CD14-positive monocyte (primary cell): Measurements from ENCODE around the gene CHST7. TPM values are rescaled to one million over a fixed set of nuclear protein-coding genes. Genes with fewer than 3 reads are reported as not detected.
"Not testable (repeated sequence)": the region's sequence is repeated elsewhere in the genome, so short reads cannot be mapped to it uniquely, and the experiment has no call there.

Experiments
- DNase-seq, 3 donors: peaks; one replicate each; pipeline ENCODE4 v3.0.0-alpha.2; 2011 to 2022
- H2AFZ ChIP-seq: 2 replicates; pipeline ENCODE4 v1.6.0; 2012; ENCODE audit warnings: mild to moderate bottlenecking, low read depth, low read length, inconsistent platforms; ENCODE audit not compliant: insufficient read depth, poor library complexity, severe bottlenecking
- H3K27ac ChIP-seq, 2 donors: 1 replicate in 1 of 2; 2 replicates in 1 of 2; pipeline ENCODE4 v1.5.1; 2012 to 2013; ENCODE audit warnings: low read length in 2 of 2, control low read depth in 1 of 2, inconsistent platforms in 1 of 2, low read depth in 1 of 2, mild to moderate bottlenecking in 1 of 2
- H3K27me3 ChIP-seq, 2 donors: one replicate each; pipeline versions ENCODE4 v1.6.0 to v1.6.1; 2011 to 2013; ENCODE audit warnings: low read length in 2 of 2; ENCODE audit not compliant: control insufficient read depth in 2 of 2, insufficient read depth in 2 of 2
- H3K36me3 ChIP-seq, 2 donors: replicated peaks in 1 of 2; 1 replicate in 1 of 2; 2 replicates in 1 of 2; pipeline versions ENCODE4 v1.5.1 to v1.6.1; 2012 to 2013; ENCODE audit warnings: low read length in 2 of 2, control low read depth in 1 of 2, inconsistent platforms in 1 of 2, mild to moderate bottlenecking in 1 of 2; ENCODE audit not compliant: insufficient read depth in 2 of 2, control insufficient read depth in 1 of 2
- H3K4me1 ChIP-seq, 2 donors: 1 replicate in 1 of 2; 2 replicates in 1 of 2; pipeline versions ENCODE4 v1.5.1 to v1.6.1; 2012 to 2013; ENCODE audit warnings: low read length in 2 of 2, control low read depth in 1 of 2, inconsistent platforms in 1 of 2, mild to moderate bottlenecking in 1 of 2, moderate library complexity in 1 of 2; ENCODE audit not compliant: insufficient read depth in 2 of 2, control insufficient read depth in 1 of 2
- H3K4me2 ChIP-seq: replicated peaks from 2 replicates; pipeline ENCODE3; 2012; ENCODE audit warnings: low read length, moderate library complexity, mild to moderate bottlenecking; ENCODE audit not compliant: poor library complexity, severe bottlenecking; ENCODE audit errors: extremely low read depth
- H3K4me3 ChIP-seq, 3 experiments: fragments of 200-600 bp in 1 of 3; sonication (generic) in 1 of 3; replicated peaks in 1 of 3; 1 replicate in 2 of 3; 2 replicates in 1 of 3; pipeline ENCODE4 v1.5.1; 2011 to 2013; ENCODE audit warnings: low read length in 3 of 3, mild to moderate bottlenecking in 3 of 3, control low read depth in 2 of 3, low read depth in 2 of 3, inconsistent platforms in 1 of 3, moderate library complexity in 1 of 3
- H3K79me2 ChIP-seq: 2 replicates; pipeline ENCODE4 v1.6.0; 2012; ENCODE audit warnings: mild to moderate bottlenecking, control low read depth, inconsistent platforms, low read length, moderate library complexity; ENCODE audit not compliant: insufficient read depth
- H3K9ac ChIP-seq: 2 replicates; pipeline ENCODE4 v1.6.0; 2017; ENCODE audit warnings: low read length, mild to moderate bottlenecking; ENCODE audit not compliant: insufficient read depth, poor library complexity, severe bottlenecking
- H3K9me3 ChIP-seq, 2 donors: replicated peaks in 1 of 2; 1 replicate in 1 of 2; 2 replicates in 1 of 2; pipeline versions ENCODE4 v1.5.1 to v1.6.1; 2012 to 2013; ENCODE audit warnings: low read length in 2 of 2, control low read depth in 1 of 2; ENCODE audit not compliant: control insufficient read depth in 1 of 2, insufficient read depth in 1 of 2
- H4K20me1 ChIP-seq: 2 replicates; pipeline ENCODE4 v1.6.0; 2012; ENCODE audit warnings: mild to moderate bottlenecking, low read length, control low read depth, moderate library complexity; ENCODE audit not compliant: insufficient read depth
- H3K27ac Mint-ChIP-seq, 7 donors: one replicate each; pipeline ENCODE4 v1.8.0; 2020; ENCODE audit warnings: mild to moderate bottlenecking in 7 of 7, mixed read lengths in 7 of 7, moderate library complexity in 6 of 7, inconsistent platforms in 2 of 7
- H3K27me3 Mint-ChIP-seq, 3 donors: one replicate each; pipeline ENCODE4 v1.8.0; 2021 to 2022; ENCODE audit warnings: low read depth in 3 of 3, mild to moderate bottlenecking in 3 of 3, mixed read lengths in 3 of 3, moderate library complexity in 3 of 3, inconsistent platforms in 1 of 3
- H3K36me3 Mint-ChIP-seq, 2 donors: one replicate each; pipeline ENCODE4 v1.8.0; 2020; ENCODE audit warnings: mixed read lengths in 2 of 2, inconsistent platforms in 1 of 2, mild to moderate bottlenecking in 1 of 2
- H3K4me1 Mint-ChIP-seq: one replicate; pipeline ENCODE4 v1.8.0; 2020; ENCODE audit warnings: mild to moderate bottlenecking, mixed read lengths
- H3K4me3 Mint-ChIP-seq, 2 donors: one replicate each; pipeline ENCODE4 v1.8.0; 2020; ENCODE audit warnings: mild to moderate bottlenecking in 2 of 2, mixed read lengths in 2 of 2, moderate library complexity in 1 of 2
- H3K9me3 Mint-ChIP-seq, 7 donors: one replicate each; pipeline ENCODE4 v1.8.0; 2020 to 2022; ENCODE audit warnings: mixed read lengths in 7 of 7, mild to moderate bottlenecking in 6 of 7, moderate library complexity in 6 of 7, inconsistent platforms in 2 of 7
- CTCF ChIP-seq: fragments of 200-600 bp; IDR thresholded peaks from one replicate; pipeline ENCODE4 v1.8.0; 2022; ENCODE audit warnings: antibody characterized with exemption, mild to moderate bottlenecking
- WGBS: methylation state at CpG from one replicate; pipeline ENCODE4 v1.1.5; 2013; ENCODE audit warnings: missing lambda C conversion rate; ENCODE audit not compliant: insufficient coverage; 5-methylcytosine and 5-hydroxymethylcytosine counted together
- intact Hi-C, 2 donors: fragments of 100-400 bp; cut with micrococcal nuclease; formaldehyde crosslinking; loops; one replicate each; pipeline versions ENCODE4 v1.15.0 to v1.15.1; 2023
- polyA minus RNA-seq: library from RNA; depleted of rRNA, polyadenylated mRNA; stranded (reverse); fragments of >200 nt; gene quantifications from 2 replicates; pipeline ENCODE4 v1.2.3, GENCODE V29; 2012
- polyA plus RNA-seq, 3 donors: library from polyadenylated mRNA; depleted of rRNA in 1 of 3; unstranded in 2 of 3; stranded (reverse) in 1 of 3; fragments of 300-500 nt in 2 of 3; fragments of >200 nt in 1 of 3; fragmentation: Illumina TruSeq in 2 of 3; gene quantifications; 1 replicate in 2 of 3; 2 replicates in 1 of 3; pipeline ENCODE4 v1.2.3, GENCODE V29; 2012 to 2021
- total RNA-seq, 12 experiments: library from RNA in 1 of 12; stranded (reverse) in 1 of 12; fragments of 120-200 nt in 1 of 12; gene quantifications; one replicate each; pipeline ENCODE4 v1.2.4 and lab custom pipeline; 2013 to 2026; ENCODE audit warnings: mixed read lengths in 6 of 12, inconsistent platforms in 1 of 12

The CHST7 gene
- 17.7 TPM for total RNA-seq (2013)
- polyA plus RNA-seq (10 to 100 TPM in 1 of 3 donors, 1 to 10 TPM in 2; 6.6 to 19.2 (median 8.3) TPM), polyA minus RNA-seq (31.0 and 44.3 TPM in 2 replicates), total RNA-seq (lab: John Stamatoyannopoulos, UW) (17.6 to 73.7 (median 31.8) reads per million in 11 experiments)

GRCh38 chrX:46573331-46573891 is at the start of gene CHST7:
Gene CHST7, plus strand, starts transcription at chrX:46573765. Its CDS starts 167 bp downstream, at chrX:46573932.
- Mint-ChIP-seq H3K36me3 (peaks cover 1 to 2% of the 10 kb centered on the region in 2 donors), H3K4me1 (peaks cover 45% of the 10 kb centered on the region), H3K27me3 (peaks cover 3 to 24% (median 24%) of the 10 kb centered on the region in 3 donors), H3K9me3 (peaks cover 0 to 13% (median 2%) of the 10 kb centered on the region in 7 donors), H3K27ac (peak within 1 kb of the TSS in 6 of 7 donors; percentile 50 to 83 (median 68)), H3K4me3 (peak within 1 kb of the TSS; percentile 79 to 84)
- WGBS = under 1% methylated on average over 28 of the region's 35 CpGs
- Histone ChIP-seq H4K20me1 (peaks cover 10% of the 10 kb centered on the region), H3K27me3 (peaks cover 0 to 7% of the 10 kb centered on the region in 2 donors), H3K79me2 (no peaks in the 10 kb centered on the region), H3K27ac (peak within 1 kb of the TSS in 1 of 2 donors; percentile 33), H3K4me1 (peaks cover 33 to 41% of the 10 kb centered on the region in 2 donors), H3K4me2 (peak within 1 kb of the TSS; percentile 82), H2AFZ (peak within 1 kb of the TSS; percentile 75), H3K36me3 (no peaks in the 10 kb centered on the region), H3K9me3 (peaks cover 0 to 5% of the 10 kb centered on the region in 2 donors), H3K4me3 (peak within 1 kb of the TSS; percentile 42 to 75 (median 59)), H3K9ac (peak within 1 kb of the TSS; percentile 56)
- intact Hi-C loops = loop anchor here in 1 of 2 donors (10.0 kb wide), 1 partner anchor 51 kb away; no protein-coding TSS in a partner anchor
- peak in 2 of 3 donors; percentile 36 to 38 for DNase-seq
- TF ChIP-seq CTCF = no peak

GRCh38 chrX:46528640-46529039 is 44.9 kb upstream of the CHST7 start:
- H2AFZ ChIP-seq, H3K4me1 Mint-ChIP-seq, H3K4me3 Mint-ChIP-seq, H3K27ac ChIP-seq, H3K27me3 ChIP-seq, H3K36me3 ChIP-seq, H3K4me3 ChIP-seq, DNase-seq, H3K9ac ChIP-seq, intact Hi-C loops, H3K4me2 ChIP-seq, H3K9me3 Mint-ChIP-seq, H3K27ac Mint-ChIP-seq, H3K27me3 Mint-ChIP-seq, H3K9me3 ChIP-seq, H4K20me1 ChIP-seq, H3K4me1 ChIP-seq, H3K79me2 ChIP-seq: not testable (repeated sequence)
- H3K36me3 Mint-ChIP-seq = peaks cover 20 to 24% of the 10 kb centered on the region in 2 donors
- no CpG with 5 or more reads among the region's 6 CpGs for WGBS

GRCh38 chrX:46529740-46530403 is 43.7 kb upstream of the CHST7 start:
- intact Hi-C loops, H3K9me3 Mint-ChIP-seq, DNase-seq, H4K20me1 ChIP-seq, H3K9me3 ChIP-seq, H3K4me2 ChIP-seq, H3K27me3 Mint-ChIP-seq, H3K4me3 ChIP-seq, H3K4me1 ChIP-seq, H3K79me2 ChIP-seq, H3K27me3 ChIP-seq, H3K27ac ChIP-seq, H3K9ac ChIP-seq, H3K4me1 Mint-ChIP-seq, H2AFZ ChIP-seq, H3K4me3 Mint-ChIP-seq, H3K36me3 ChIP-seq: not testable (repeated sequence)
- WGBS = no CpG with 5 or more reads among the region's 12 CpGs
- Mint-ChIP-seq H3K27ac (peak overlapping the region in 1 of 7 donors; percentile 66), H3K36me3 (peaks cover 19 to 20% of the 10 kb centered on the region in 2 donors)
